Activated naive CD4-positive, alpha-beta T cell treated with anti-CD3 and anti-CD28 coated beads, Interleukin-2, amount 10 ng/mL, durations not matched to agents 7 days and 5 days (primary cell): Measurements from ENCODE around the gene GOSR2.
"Not testable (repeated sequence)": the region's sequence is repeated elsewhere in the genome, so short reads cannot be mapped to it uniquely, and the experiment has no call there.

ENCODE experiments used
- CTCF ChIA-PET: fragments of 350-600 bp; sonication (Branson Sonifier 250); formaldehyde crosslinking; loops from one replicate; lab custom pipeline; 2021; ENCODE audit warnings: antibody characterized with exemption; lab: Charles Lee
- DNase-seq: peaks from one replicate; pipeline ENCODE4 v3.0.0-alpha.2; 2020
- H3K27ac Mint-ChIP-seq: one replicate; pipeline ENCODE4 v1.8.0; 2021; ENCODE audit warnings: mild to moderate bottlenecking, moderate library complexity, mixed read lengths
- H3K27me3 Mint-ChIP-seq: one replicate; pipeline ENCODE4 v1.8.0; 2021; ENCODE audit warnings: mild to moderate bottlenecking, mixed read lengths
- H3K36me3 Mint-ChIP-seq: one replicate; pipeline ENCODE4 v1.8.0; 2021; ENCODE audit warnings: mixed read lengths
- H3K4me1 Mint-ChIP-seq: one replicate; pipeline ENCODE4 v1.8.0; 2021; ENCODE audit warnings: mixed read lengths
- H3K4me3 Mint-ChIP-seq: one replicate; pipeline ENCODE4 v1.8.0; 2021; ENCODE audit warnings: mild to moderate bottlenecking, moderate library complexity, mixed read lengths
- H3K9me3 Mint-ChIP-seq: one replicate; pipeline ENCODE4 v1.8.0; 2021; ENCODE audit warnings: mixed read lengths

The GOSR2 gene

GRCh38 chr17:46986366-46986765, 63.4 kb downstream of the GOSR2 start:
- no peak for DNase-seq
- Mint-ChIP-seq H3K9me3 (no peaks in the 10 kb centered on the region), H3K4me3 (no peak overlapping the region), H3K4me1 (no peaks in the 10 kb centered on the region), H3K27me3 (peaks cover 51% of the 10 kb centered on the region), H3K36me3 (no peaks in the 10 kb centered on the region), H3K27ac (peak overlapping the region; percentile 45)
- CTCF ChIA-PET = no interaction called here

GRCh38 chr17:46987927-46988326, 65.0 kb downstream of the GOSR2 start:
- H3K9me3 Mint-ChIP-seq, CTCF ChIA-PET: not testable (repeated sequence)

GRCh38 chr17:46989637-46990431, 66.9 kb downstream of the GOSR2 start:
- H3K27me3 Mint-ChIP-seq = peaks cover 33% of the 10 kb centered on the region
- no peaks in the 10 kb centered on the region for H3K36me3 Mint-ChIP-seq
- CTCF ChIA-PET = interaction anchor here (1.4 kb wide), 1 partner anchor 48 kb away, joined by 3 read pairs; no protein-coding TSS in a partner anchor
- no peak for DNase-seq
- H3K4me1 Mint-ChIP-seq = no peaks in the 10 kb centered on the region
- H3K27ac Mint-ChIP-seq = no peak overlapping the region
- H3K9me3 Mint-ChIP-seq = no peaks in the 10 kb centered on the region
- H3K4me3 Mint-ChIP-seq = no peak overlapping the region

More at GRCh38 chr17:46987927-46988326, 65.0 kb downstream of the GOSR2 start:
- not testable (repeated sequence) for H3K36me3 Mint-ChIP-seq, DNase-seq, H3K4me3 Mint-ChIP-seq, H3K27ac Mint-ChIP-seq, H3K4me1 Mint-ChIP-seq
- peaks cover 36% of the 10 kb centered on the region for H3K27me3 Mint-ChIP-seq

- Mint-ChIP-seq H3K27me3 (peaks cover 31% of the 10 kb centered on the region), H3K9me3 (no peaks in the 10 kb centered on the region), H3K4me1 (no peaks in the 10 kb centered on the region), H3K4me3 (no peak overlapping the region), H3K36me3 (no peaks in the 10 kb centered on the region), H3K27ac (no peak overlapping the region)
- no peak for DNase-seq
- CTCF ChIA-PET = interaction anchor here (1.1 to 1.4 kb wide), 3 partner anchors 9 to 50 kb away, joined by 3 to 5 read pairs (median 4); no protein-coding TSS in a partner anchor
Observed at GRCh38 chr17:46991617-46992016, 68.7 kb downstream of the GOSR2 start.
